Measurements from ENCODE around the gene PRM2. TPM values are rescaled to one million over a fixed set of nuclear protein-coding genes. Genes with fewer than 3 reads are reported as not detected.

The PRM2 gene
- total RNA-seq, 2 donors from 2014 or later = not detected

GRCh38 chr16:11254913-11255736 is 21.2 kb downstream of the PRM2 start:
- 1% methylated on average over 40 to 105 of the region's 105 CpGs for WGBS, 2 experiments (ENCODE audit: insufficient coverage in 1 of 2, insufficient read length in 1 of 2)
- H3K27ac ChIP-seq (ENCODE audit: low read depth, low read length) = no peak overlapping the region
- Mint-ChIP-seq H3K4me3 (peak overlapping the region; percentile 81), H3K36me3 (ENCODE audit: low read depth) (no peaks in the 10 kb centered on the region), H3K9me3 (no peaks in the 10 kb centered on the region), H3K27me3 (ENCODE audit: insufficient read depth) (peaks cover 4% of the 10 kb centered on the region), H3K4me1 (peaks cover 4% of the 10 kb centered on the region), H3K27ac (no peak overlapping the region)
- H3K27me3 ChIP-seq (ENCODE audit: control insufficient read depth, insufficient read depth, low read length, poor library complexity, severe bottlenecking) = no peaks in the 10 kb centered on the region
- H3K36me3 ChIP-seq (ENCODE audit: control insufficient read depth, insufficient read depth, low read length) = no peaks in the 10 kb centered on the region
- no peaks in the 10 kb centered on the region for H3K9me3 ChIP-seq (ENCODE audit: control insufficient read depth, low read length)
- TF ChIP-seq CTCF (conservative IDR thresholded peaks at IDR 0.05) = no peak
- DNase-seq = peak; percentile 58
- H3K9ac ChIP-seq (ENCODE audit: extremely low read depth, low read length, poor library complexity, severe bottlenecking) = peak overlapping the region; percentile 67
- H3K4me1 ChIP-seq (ENCODE audit: control insufficient read depth, insufficient read depth, low read length) = no peaks in the 10 kb centered on the region
- H3K4me3 ChIP-seq (ENCODE audit: low read length) = peak overlapping the region; percentile 77

- H3K27ac ChIP-seq (ENCODE audit: low read depth, low read length) = no peak overlapping the region
- no peak overlapping the region for H3K27ac Mint-ChIP-seq
- no peaks in the 10 kb centered on the region for H3K9me3 Mint-ChIP-seq
- H3K9ac ChIP-seq (ENCODE audit: extremely low read depth, low read length, poor library complexity, severe bottlenecking) = no peak overlapping the region
- H3K4me1 ChIP-seq (ENCODE audit: control insufficient read depth, insufficient read depth, low read length) = no peaks in the 10 kb centered on the region
- no peaks in the 10 kb centered on the region for H3K27me3 ChIP-seq (ENCODE audit: control insufficient read depth, insufficient read depth, low read length, poor library complexity, severe bottlenecking)
- 50 to 57% methylated on average over 12 to 28 of the region's 29 CpGs for WGBS, 2 experiments (ENCODE audit: insufficient coverage in 1 of 2, insufficient read length in 1 of 2)
- peaks cover 4% of the 10 kb centered on the region for H3K4me1 Mint-ChIP-seq
- H3K36me3 ChIP-seq (ENCODE audit: control insufficient read depth, insufficient read depth, low read length) = no peaks in the 10 kb centered on the region
- H3K4me3 Mint-ChIP-seq = peak overlapping the region; percentile 81
- H3K4me3 ChIP-seq (ENCODE audit: low read length) = peak overlapping the region; percentile 77
- DNase-seq = peak; percentile 63
- no peaks in the 10 kb centered on the region for H3K36me3 Mint-ChIP-seq (ENCODE audit: low read depth)
- H3K9me3 ChIP-seq (ENCODE audit: control insufficient read depth, low read length) = no peaks in the 10 kb centered on the region
- peaks cover 3% of the 10 kb centered on the region for H3K27me3 Mint-ChIP-seq (ENCODE audit: insufficient read depth)
- TF ChIP-seq CTCF (conservative IDR thresholded peaks at IDR 0.05) = no peak
Measured at GRCh38 chr16:11253995-11254912, 22.0 kb downstream of the PRM2 start.

Measured in endodermal cell (in vitro differentiated cells).